Measurements from ENCODE around the gene BMP7.

DNA sequence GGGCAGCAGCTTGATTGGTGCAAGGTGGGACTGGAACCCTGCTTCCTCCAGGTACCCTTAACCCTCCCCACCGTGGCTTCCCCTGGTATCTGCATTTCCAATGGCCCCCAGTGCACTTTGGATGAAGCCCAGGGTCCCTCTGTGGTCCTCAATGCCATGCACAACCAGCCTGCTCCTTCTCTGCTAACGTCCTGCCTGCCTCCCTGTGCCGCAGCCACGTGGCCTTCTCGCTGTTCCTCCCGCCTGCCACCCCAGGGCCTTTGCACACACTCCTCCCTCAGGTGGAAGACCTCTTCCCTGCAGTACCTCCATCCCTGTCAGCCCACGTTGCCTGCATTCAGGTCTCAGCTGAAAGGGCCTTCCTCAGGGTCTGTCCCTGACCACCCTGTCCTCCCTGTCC lies 101.6 kb downstream of the BMP7 start:
- TF ChIP-seq EP300 (IDR thresholded peaks at IDR 0.05): no peak
- TF ChIP-seq POLR2A (IDR thresholded peaks at IDR 0.05): no peak
